Activated CD4-positive, alpha-beta T cell treated with anti-CD3 and anti-CD28 coated beads, Interleukin-2, amount 10 ng/mL, durations not matched to agents 24 days and 14 days (primary cell): Measurements from ENCODE around the gene SLC10A3. TPM values are rescaled to one million over a fixed set of nuclear protein-coding genes. Genes with fewer than 3 reads are reported as not detected.

ENCODE experiments used
- DNase-seq: peaks from one replicate; pipeline ENCODE4 v3.0.0; 2022
- H3K27ac Mint-ChIP-seq: one replicate; pipeline ENCODE4 v1.8.0; 2022; ENCODE audit warnings: mild to moderate bottlenecking, mixed read lengths
- H3K27me3 Mint-ChIP-seq: one replicate; pipeline ENCODE4 v1.8.0; 2022; ENCODE audit warnings: mixed read lengths
- H3K36me3 Mint-ChIP-seq: one replicate; pipeline ENCODE4 v1.8.0; 2022; ENCODE audit warnings: low read depth, mild to moderate bottlenecking, mixed read lengths
- H3K4me1 Mint-ChIP-seq: one replicate; pipeline ENCODE4 v1.8.0; 2021; ENCODE audit warnings: mixed read lengths
- H3K4me3 Mint-ChIP-seq: one replicate; pipeline ENCODE4 v1.8.0; 2022; ENCODE audit warnings: mild to moderate bottlenecking, moderate library complexity, mixed read lengths
- H3K9me3 Mint-ChIP-seq: one replicate; pipeline ENCODE4 v1.8.0; 2021; ENCODE audit warnings: mixed read lengths
- intact Hi-C: fragments of 100-400 bp; cut with micrococcal nuclease; formaldehyde crosslinking; loops from one replicate; pipeline ENCODE4 v1.15.1; 2023
- total RNA-seq: library from RNA; stranded (reverse); gene quantifications from 2 replicates; pipeline ENCODE4 v1.2.3, GENCODE V29; 2022

The SLC10A3 gene
- total RNA-seq, 1 donor from 2014 or later: 18.2 TPM

DNA sequence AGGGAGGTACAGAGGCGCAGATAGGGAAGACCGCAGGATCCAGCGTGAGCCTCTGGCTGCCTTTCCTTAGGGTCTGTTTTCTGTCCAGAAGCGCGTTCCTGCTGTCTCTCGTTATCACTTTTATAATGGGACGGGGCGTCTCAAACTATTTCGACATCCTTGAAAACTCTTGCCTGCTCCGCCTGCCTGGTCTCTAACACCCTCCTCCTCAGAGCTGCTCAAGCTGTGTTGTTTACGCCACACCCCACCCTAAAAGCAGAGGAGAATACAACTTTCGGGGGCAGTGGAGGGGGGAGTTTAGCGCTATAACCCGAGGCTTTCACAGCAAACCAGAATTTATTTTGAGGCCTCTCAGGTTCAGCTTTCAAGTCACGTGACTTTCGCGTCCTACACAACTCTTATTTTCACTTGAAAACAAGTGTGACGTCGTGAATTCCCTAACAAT is 26.2 kb upstream of the SLC10A3 start:
- no peaks in the 10 kb centered on the region for H3K27me3 Mint-ChIP-seq
- peak overlapping the region; percentile 93 for H3K27ac Mint-ChIP-seq
- intact Hi-C loops: loop anchor here (1.0 to 10.0 kb wide), 3 partner anchors 26 to 142 kb away; partner anchors contain the start of genes EMD, FLNA, LAGE3 and SLC10A3
- no peak for DNase-seq
- no peaks in the 10 kb centered on the region for H3K9me3 Mint-ChIP-seq
- peaks cover 13% of the 10 kb centered on the region for H3K36me3 Mint-ChIP-seq
- peak overlapping the region; percentile 90 for H3K4me3 Mint-ChIP-seq
- peaks cover 19% of the 10 kb centered on the region for H3K4me1 Mint-ChIP-seq

GRCh38 chrX:154515966-154516655 is 25.7 kb upstream of the SLC10A3 start, which contains the start of gene FAM3A:
Gene FAM3A (minus strand): TSS chrX:154516232. CDS start chrX:154515772, 460 bp downstream.
- DNase-seq: peak; percentile 97
- Mint-ChIP-seq H3K4me1 (peaks cover 23% of the 10 kb centered on the region), H3K4me3 (peak within 1 kb of the TSS; percentile 90), H3K27me3 (no peaks in the 10 kb centered on the region), H3K36me3 (peaks cover 13% of the 10 kb centered on the region), H3K9me3 (no peaks in the 10 kb centered on the region), H3K27ac (peak within 1 kb of the TSS; percentile 93)
- intact Hi-C loops: loop anchor here (1.0 to 10.0 kb wide), 3 partner anchors 26 to 141 kb away; partner anchors contain the start of genes EMD, FLNA, LAGE3 and SLC10A3

DNA sequence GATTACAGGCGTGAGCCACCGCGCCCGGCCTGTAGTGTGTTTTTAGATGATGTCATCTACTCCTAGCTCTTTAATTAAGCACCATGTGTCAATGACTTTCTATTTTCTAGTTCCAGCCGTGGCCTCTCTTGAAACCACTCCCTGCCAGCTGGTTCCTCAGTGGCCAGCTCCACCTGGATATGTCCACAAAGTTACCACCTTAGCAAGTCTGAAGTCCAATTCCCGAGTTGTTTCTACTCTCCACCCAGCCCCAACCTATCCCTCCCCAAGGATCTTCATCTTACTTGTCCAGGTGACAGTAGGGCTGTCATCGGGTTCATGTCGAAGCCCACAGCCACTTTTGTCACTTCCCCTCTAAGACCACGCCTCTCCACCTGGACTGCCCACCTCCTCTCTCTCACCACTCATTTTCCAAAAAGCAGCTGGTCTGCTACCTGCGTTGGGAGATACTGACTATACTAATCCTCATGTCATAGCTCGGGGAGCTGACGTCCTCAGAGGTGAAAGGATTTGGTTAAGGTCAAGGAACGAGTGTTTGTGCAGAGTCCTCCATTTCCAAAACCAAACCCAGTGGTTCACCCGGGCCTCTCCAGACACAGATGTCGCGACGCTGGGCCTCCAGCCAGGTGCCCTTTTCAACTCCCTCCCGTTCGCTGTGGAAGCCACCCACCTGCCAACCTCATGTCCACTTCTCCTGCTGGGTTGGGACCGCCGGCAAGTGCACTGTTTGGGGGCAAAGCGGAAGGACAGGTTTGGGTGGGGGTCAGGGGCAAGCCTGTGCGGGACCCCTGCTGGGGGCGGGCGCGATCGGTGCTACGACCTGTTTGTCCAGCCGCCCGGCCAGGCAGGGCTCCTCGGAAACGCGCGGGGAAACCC is 24.9 kb upstream of the SLC10A3 start:
- peaks cover 24% of the 10 kb centered on the region for H3K4me1 Mint-ChIP-seq
- peak overlapping the region; percentile 89 for H3K27ac Mint-ChIP-seq
- H3K4me3 Mint-ChIP-seq: peak overlapping the region; percentile 90
- no peaks in the 10 kb centered on the region for H3K27me3 Mint-ChIP-seq
- no peaks in the 10 kb centered on the region for H3K9me3 Mint-ChIP-seq
- intact Hi-C loops: loop anchor here (10.0 kb wide), 1 partner anchor 141 kb away; the partner anchor contains the start of genes EMD and FLNA
- DNase-seq: peak; percentile 76
- H3K36me3 Mint-ChIP-seq: peaks cover 15% of the 10 kb centered on the region

GRCh38 chrX:154513716-154514115 is 23.3 kb upstream of the SLC10A3 start:
- Mint-ChIP-seq H3K9me3 (no peaks in the 10 kb centered on the region), H3K36me3 (peaks cover 26% of the 10 kb centered on the region), H3K27me3 (no peaks in the 10 kb centered on the region), H3K27ac (peak overlapping the region; percentile 82), H3K4me3 (peak overlapping the region; percentile 50), H3K4me1 (peaks cover 25% of the 10 kb centered on the region)
- intact Hi-C loops: loop anchor here (10.0 kb wide), 1 partner anchor 139 kb away; the partner anchor contains the start of genes EMD and FLNA
- DNase-seq: no peak

- Mint-ChIP-seq H3K9me3 (no peaks in the 10 kb centered on the region), H3K4me3 (no peak overlapping the region), H3K27me3 (no peaks in the 10 kb centered on the region), H3K4me1 (peaks cover 25% of the 10 kb centered on the region), H3K27ac (no peak overlapping the region), H3K36me3 (peaks cover 30% of the 10 kb centered on the region)
- intact Hi-C loops: loop anchor here (10.0 kb wide), 1 partner anchor 138 kb away; the partner anchor contains the start of genes EMD and FLNA
- DNase-seq: no peak
Measured at GRCh38 chrX:154512879-154513553, 22.6 kb upstream of the SLC10A3 start.

DNA sequence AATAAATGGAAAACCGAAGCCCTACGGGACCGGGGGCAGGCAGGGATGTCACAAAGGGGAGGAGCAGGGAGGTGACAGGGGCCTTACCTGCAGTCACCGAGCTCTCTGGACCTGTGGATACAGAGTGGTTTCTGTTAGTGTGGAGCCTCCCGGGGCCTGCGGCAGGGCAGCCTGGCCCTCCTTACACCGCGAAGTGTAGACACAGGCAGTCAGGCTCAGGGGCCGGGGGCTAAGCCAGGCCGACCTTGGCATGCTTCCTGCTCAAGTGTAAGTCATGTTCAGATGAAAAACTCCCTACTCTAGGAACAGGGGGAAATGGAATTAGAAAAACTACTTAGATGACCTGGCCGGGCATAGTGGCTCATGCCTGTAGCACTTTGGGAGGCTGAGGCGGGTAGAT is 21.3 kb upstream of the SLC10A3 start:
- Mint-ChIP-seq H3K27ac (peak overlapping the region; percentile 70), H3K36me3 (peaks cover 33% of the 10 kb centered on the region), H3K4me1 (peaks cover 25% of the 10 kb centered on the region), H3K9me3 (no peaks in the 10 kb centered on the region), H3K27me3 (no peaks in the 10 kb centered on the region), H3K4me3 (no peak overlapping the region)
- DNase-seq: no peak
- intact Hi-C loops: loop anchor here (10.0 kb wide), 1 partner anchor 137 kb away; the partner anchor contains the start of genes EMD and FLNA

GRCh38 chrX:154509455-154509854 is 19.0 kb upstream of the SLC10A3 start:
- Mint-ChIP-seq H3K4me3 (no peak overlapping the region), H3K4me1 (peaks cover 16% of the 10 kb centered on the region), H3K27me3 (no peaks in the 10 kb centered on the region), H3K9me3 (no peaks in the 10 kb centered on the region), H3K27ac (no peak overlapping the region), H3K36me3 (peaks cover 32% of the 10 kb centered on the region)
- intact Hi-C loops: no loop called here
- DNase-seq: no peak

- no peak for DNase-seq
- H3K27ac Mint-ChIP-seq: no peak overlapping the region
- intact Hi-C loops: no loop called here
- H3K4me3 Mint-ChIP-seq: no peak overlapping the region
- H3K36me3 Mint-ChIP-seq: peaks cover 27% of the 10 kb centered on the region
- peaks cover 9% of the 10 kb centered on the region for H3K4me1 Mint-ChIP-seq
- no peaks in the 10 kb centered on the region for H3K27me3 Mint-ChIP-seq
- H3K9me3 Mint-ChIP-seq: no peaks in the 10 kb centered on the region
Measured at GRCh38 chrX:154508384-154508745, 17.9 kb upstream of the SLC10A3 start.

DNA sequence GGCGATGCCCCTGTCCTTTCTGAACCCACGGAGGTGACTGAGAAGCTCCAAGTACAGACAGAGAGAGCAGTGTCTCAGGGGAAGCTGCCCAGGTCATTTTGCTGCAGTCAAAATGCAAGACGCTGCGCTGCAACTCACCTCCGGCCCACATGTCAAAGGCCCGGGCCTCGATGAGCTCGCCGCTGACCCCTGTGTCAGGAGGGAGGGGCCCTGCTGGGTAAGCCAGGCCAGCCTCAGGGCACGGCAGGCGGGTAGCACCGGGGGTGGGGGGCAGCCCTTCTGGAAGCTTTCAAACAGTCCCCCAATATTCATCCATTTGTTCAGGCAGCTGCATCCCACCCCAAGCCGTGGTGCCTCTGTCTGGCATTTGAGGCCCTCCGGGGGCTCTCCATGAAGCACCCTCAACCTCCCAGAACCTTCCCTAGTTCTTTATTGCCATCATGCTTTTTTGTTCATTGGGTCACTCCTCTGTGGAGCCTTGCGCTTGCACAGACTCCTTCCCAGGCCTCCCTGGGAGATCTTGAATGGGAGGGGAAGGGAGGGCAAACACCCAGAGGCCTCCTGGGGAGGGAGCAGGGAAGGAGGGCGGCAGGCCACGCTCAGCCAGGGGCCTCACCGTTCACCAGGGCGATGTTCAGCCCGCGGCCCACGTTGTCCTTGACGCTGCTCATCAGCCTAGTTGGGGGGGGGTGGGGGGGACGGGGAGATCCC is 17.4 kb upstream of the SLC10A3 start:
- H3K27me3 Mint-ChIP-seq: no peaks in the 10 kb centered on the region
- no peaks in the 10 kb centered on the region for H3K9me3 Mint-ChIP-seq
- no peak for DNase-seq
- peaks cover 27% of the 10 kb centered on the region for H3K36me3 Mint-ChIP-seq
- H3K4me3 Mint-ChIP-seq: no peak overlapping the region
- intact Hi-C loops: no loop called here
- H3K27ac Mint-ChIP-seq: no peak overlapping the region
- H3K4me1 Mint-ChIP-seq: peaks cover 9% of the 10 kb centered on the region

DNA sequence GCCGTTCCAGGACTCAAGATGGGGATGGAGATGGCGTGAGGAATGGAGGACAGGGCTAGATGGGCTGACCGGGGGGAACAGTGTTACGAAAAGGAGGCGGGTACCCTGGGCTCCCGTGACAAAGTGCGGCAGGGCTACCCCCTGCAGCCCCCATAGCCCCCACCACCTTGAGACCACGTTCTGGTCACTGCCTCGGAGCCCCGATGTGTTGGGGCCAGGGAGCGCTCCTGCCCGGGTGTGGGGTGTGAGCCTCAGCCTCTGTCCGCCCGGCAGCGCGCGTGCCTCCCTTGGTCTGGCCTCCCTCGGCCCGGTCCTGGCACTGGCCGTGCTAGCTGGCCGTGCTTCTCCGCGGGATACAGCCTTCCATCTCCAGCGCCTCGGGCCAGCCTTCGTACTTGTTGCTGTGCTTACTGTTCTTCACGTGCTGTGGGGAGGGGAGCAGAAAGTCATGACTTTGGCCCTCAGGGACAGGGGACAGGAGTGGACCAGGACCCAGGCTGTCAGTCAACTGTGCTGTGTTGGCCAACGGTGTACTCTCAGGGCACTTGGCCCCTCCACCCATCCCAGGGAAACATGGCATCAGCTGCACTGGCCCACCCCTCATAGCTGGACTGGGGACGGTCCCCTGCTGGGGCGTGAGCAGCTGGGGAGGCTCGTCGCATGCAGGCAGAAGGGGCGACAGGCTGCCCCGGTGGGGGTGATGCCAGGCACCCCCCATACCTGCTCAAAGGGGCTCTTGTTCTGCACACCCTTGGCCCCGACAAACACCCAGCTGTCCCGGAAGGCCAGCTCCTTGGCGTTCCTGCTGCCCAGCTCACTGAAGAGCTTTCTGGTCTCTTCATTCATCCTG is 16.3 kb upstream of the SLC10A3 start:
- H3K36me3 Mint-ChIP-seq: peaks cover 23% of the 10 kb centered on the region
- no peaks in the 10 kb centered on the region for H3K9me3 Mint-ChIP-seq
- no peak overlapping the region for H3K27ac Mint-ChIP-seq
- intact Hi-C loops: no loop called here
- H3K4me3 Mint-ChIP-seq: no peak overlapping the region
- H3K4me1 Mint-ChIP-seq: peaks cover 6% of the 10 kb centered on the region
- DNase-seq: no peak
- H3K27me3 Mint-ChIP-seq: no peaks in the 10 kb centered on the region

DNA sequence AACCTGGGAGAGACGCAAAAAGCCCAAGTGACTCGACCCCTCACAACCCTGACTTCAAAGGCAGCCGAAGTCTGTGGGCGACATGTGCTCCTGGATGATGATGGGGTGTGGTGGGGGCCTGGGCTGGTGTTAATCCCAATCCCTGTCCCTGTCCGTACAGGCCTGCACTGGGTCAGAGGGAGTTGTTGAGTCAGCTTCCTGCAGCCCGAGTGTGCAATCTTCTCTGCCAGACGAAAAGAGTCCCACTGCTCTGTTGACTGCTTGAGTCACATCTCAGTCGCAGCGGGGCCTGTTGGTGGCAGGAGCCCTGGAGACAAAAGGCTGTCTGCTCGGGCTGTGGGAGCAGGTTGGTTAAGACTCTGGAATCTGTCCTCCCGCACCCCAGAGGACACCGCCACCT is 15.3 kb upstream of the SLC10A3 start:
- peaks cover 21% of the 10 kb centered on the region for H3K36me3 Mint-ChIP-seq
- no peaks in the 10 kb centered on the region for H3K27me3 Mint-ChIP-seq
- intact Hi-C loops: no loop called here
- H3K4me3 Mint-ChIP-seq: no peak overlapping the region
- H3K4me1 Mint-ChIP-seq: peaks cover 1% of the 10 kb centered on the region
- no peak for DNase-seq
- no peaks in the 10 kb centered on the region for H3K9me3 Mint-ChIP-seq
- no peak overlapping the region for H3K27ac Mint-ChIP-seq

DNA sequence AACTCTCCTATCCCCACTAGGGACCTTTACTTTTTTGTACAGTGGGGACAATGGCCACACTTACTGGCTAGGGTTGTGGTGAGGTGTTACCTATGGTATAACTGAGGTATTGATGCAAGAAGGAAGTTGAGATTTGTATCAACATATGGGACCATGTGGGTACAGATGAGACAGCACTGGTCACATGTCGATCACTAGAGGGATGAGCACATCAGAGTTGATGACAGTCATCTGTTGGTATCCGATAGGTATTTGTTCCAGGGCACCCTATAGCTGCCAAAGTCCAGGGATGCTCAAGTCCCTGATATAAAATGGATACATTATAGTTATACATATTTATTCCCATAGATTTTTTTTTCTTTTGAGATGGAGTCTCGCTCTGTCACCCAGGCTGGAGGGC is 12.6 kb upstream of the SLC10A3 start:
- Mint-ChIP-seq H3K27ac (no peak overlapping the region), H3K27me3 (no peaks in the 10 kb centered on the region), H3K4me3 (no peak overlapping the region), H3K36me3 (peaks cover 6% of the 10 kb centered on the region), H3K9me3 (no peaks in the 10 kb centered on the region), H3K4me1 (no peaks in the 10 kb centered on the region)
- intact Hi-C loops: no loop called here
- DNase-seq: no peak
